DND-41 (cell line): Measurements from ENCODE around the gene GXYLT1.

ENCODE experiments used
- CTCF ChIP-seq: IDR thresholded peaks from 2 replicates; pipeline ENCODE4 v1.5.1; 2012; ENCODE audit warnings: borderline replicate concordance, low read length, moderate library complexity, mild to moderate bottlenecking; ENCODE audit not compliant: poor library complexity, severe bottlenecking; ENCODE audit errors: extremely low read depth
- EZH2 ChIP-seq: IDR thresholded peaks from 3 replicates; pipeline ENCODE4 v1.6.1; 2012; ENCODE audit warnings: borderline replicate concordance, low read depth, mild to moderate bottlenecking, moderate library complexity, low read length, inconsistent platforms; ENCODE audit not compliant: severe bottlenecking

DNA sequence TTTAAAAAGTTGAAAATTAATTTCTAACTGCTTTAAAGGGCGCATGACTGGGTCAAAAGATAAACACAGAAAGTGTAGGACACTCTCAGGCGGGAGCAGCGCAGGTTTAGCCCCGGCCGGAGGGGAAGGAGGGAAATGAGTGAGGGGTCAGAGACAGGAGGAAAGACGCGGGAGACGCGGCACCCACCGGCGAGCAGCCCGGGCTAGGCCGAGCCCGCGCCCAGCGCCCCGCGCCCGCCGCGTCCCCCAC is 591 bp downstream of the GXYLT1 start:
- TF ChIP-seq CTCF (no peak), EZH2 (no peak)
